ENCODE measurements around the gene IGF2.

Gene IGF2

DNA sequence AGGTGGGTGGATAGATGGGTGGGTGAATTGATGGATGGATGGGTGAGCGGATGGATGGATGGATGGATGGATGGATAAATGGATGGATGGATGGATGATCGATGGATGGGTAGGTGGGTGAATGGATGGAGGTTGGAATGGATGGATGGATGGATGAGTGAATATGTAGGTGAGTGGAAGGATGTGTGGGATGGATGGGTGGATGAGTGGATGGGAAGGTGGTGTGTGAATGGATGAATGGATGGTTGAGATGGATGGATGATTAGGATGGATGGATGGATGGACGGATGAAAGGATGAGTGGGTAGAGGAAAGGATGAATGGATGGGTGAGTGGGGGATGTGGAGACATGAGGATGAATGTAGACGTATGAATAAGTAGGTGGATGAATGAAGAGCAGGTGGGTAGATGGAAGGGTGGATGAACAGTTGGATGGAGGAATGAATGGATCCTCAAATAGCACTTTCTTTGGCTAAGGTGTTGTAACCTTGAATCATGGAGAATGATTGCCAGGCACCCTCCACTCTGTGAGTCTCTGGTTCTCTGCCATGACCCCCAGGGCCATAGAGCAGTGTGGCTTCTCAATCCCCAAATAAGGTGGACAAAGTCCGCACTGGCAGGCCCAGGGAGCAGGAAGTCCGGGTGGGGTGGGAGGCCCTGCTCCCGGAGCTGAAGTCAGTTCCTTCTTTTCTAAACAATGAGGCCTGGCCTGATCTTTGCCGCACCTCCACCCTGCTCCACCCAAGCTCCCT, 36.9 kb downstream of the IGF2 start:
- Histone ChIP-seq H3K27me3 (ENCODE audit: control insufficient read depth, insufficient read depth, low read length) (no peaks in the 10 kb centered on the region), H3K79me2 (no peaks in the 10 kb centered on the region), H3K9me3 (ENCODE audit: control insufficient read depth, low read length) (no peaks in the 10 kb centered on the region), H3K27ac (no peak overlapping the region), H2AFZ (no peak overlapping the region), H3K4me2 (ENCODE audit: low read length) (no peak overlapping the region), H3K4me3 (ENCODE audit: low read depth, low read length) (no peak overlapping the region), H3K36me3 (ENCODE audit: control insufficient read depth, insufficient read depth, low read length) (no peaks in the 10 kb centered on the region), H3K9ac (no peak overlapping the region), H3K4me1 (no peaks in the 10 kb centered on the region)
- TF ChIP-seq CTCF (IDR thresholded peaks at IDR 0.05), result no peak

DNA sequence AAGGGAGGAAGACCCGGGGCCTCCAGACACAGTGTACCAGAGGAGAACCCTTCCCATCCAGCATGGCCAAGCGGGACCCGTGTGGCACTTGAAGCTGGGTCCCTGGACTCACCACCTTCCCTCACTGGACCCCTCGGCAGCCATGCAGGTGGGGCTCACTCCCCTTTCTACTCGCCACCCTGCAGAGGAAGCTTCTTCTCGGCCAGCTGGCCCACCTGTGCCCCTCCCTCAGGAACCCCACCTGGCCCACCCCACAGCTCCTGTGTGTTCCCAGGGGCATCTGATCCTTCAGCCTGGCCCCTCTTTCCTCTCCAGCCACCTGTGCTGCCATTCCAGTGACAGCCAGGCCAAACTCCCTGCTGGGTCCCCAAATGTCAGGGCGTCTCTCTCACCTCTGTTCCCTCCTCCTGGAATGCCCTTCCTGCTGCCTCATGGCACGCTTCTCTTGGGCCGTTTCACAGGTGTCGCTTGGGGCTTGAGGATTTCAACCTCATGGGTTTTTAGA, 38.0 kb downstream of the IGF2 start:
- Histone ChIP-seq H3K36me3 (ENCODE audit: control insufficient read depth, insufficient read depth, low read length) (no peaks in the 10 kb centered on the region), H3K27ac (no peak overlapping the region), H3K4me1 (no peaks in the 10 kb centered on the region), H3K4me3 (ENCODE audit: low read depth, low read length) (no peak overlapping the region), H3K27me3 (ENCODE audit: control insufficient read depth, insufficient read depth, low read length) (no peaks in the 10 kb centered on the region), H3K9me3 (ENCODE audit: control insufficient read depth, low read length) (no peaks in the 10 kb centered on the region), H3K9ac (no peak overlapping the region), H2AFZ (no peak overlapping the region), H3K4me2 (ENCODE audit: low read length) (no peak overlapping the region), H3K79me2 (no peaks in the 10 kb centered on the region)
- TF ChIP-seq CTCF (IDR thresholded peaks at IDR 0.05), result no peak

GRCh38 chr11:2100361-2101170, 38.6 kb downstream of the IGF2 start:
- Histone ChIP-seq H3K36me3 (ENCODE audit: control insufficient read depth, insufficient read depth, low read length) (no peaks in the 10 kb centered on the region), H3K9me3 (ENCODE audit: control insufficient read depth, low read length) (no peaks in the 10 kb centered on the region), H3K4me1 (no peaks in the 10 kb centered on the region), H2AFZ (no peak overlapping the region), H3K4me2 (ENCODE audit: low read length) (no peak overlapping the region), H3K27me3 (ENCODE audit: control insufficient read depth, insufficient read depth, low read length) (no peaks in the 10 kb centered on the region), H3K4me3 (ENCODE audit: low read depth, low read length) (no peak overlapping the region), H3K9ac (no peak overlapping the region), H3K79me2 (no peaks in the 10 kb centered on the region), H3K27ac (no peak overlapping the region)
- TF ChIP-seq CTCF (IDR thresholded peaks at IDR 0.05), result no peak

DNA sequence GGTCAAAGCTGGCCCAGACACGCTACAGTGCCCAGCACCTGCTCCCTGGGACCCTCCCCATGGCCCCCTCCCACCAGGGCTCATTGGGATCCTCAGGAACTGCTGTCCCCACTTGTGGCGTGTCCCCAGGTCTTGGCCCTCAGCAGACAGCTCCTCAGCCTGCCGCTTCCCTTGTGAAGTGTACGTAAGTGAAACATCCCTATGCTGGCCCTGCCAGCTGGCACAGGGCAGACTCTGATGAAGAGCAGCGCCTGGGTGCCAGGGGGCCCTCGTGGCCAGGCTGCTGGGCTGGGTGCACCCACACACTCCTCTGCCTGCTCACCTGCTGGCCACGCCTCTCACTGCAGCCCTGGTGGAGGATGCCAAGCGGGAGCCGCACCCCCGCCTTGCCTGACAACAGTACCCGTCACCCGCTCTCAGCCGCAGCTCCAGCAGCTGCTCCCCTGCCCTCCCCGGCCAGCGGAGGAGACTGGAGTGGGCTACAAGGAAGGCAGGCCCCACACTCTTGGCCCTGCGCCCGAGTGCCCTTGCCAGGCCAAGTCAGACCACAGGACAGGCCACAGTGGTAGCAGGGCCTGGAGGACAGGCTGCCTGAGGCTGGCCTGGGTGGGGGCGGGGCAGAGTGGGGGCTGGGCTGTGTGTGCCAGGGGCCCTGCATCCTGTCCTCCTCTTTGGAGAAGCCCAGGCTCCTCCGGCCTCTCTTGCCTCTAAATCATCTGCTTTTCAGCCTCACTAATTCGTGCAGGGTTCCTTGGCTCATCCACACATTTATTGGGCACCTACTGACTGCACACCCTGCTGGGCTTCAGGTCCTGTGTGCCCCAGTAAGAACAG, 39.5 kb downstream of the IGF2 start:
- TF ChIP-seq CTCF (IDR thresholded peaks at IDR 0.05), result no peak
- no peak overlapping the region for H3K9ac ChIP-seq
- no peak overlapping the region for H3K27ac ChIP-seq
- no peaks in the 10 kb centered on the region for H3K36me3 ChIP-seq (ENCODE audit: control insufficient read depth, insufficient read depth, low read length)
- no peak overlapping the region for H3K4me2 ChIP-seq (ENCODE audit: low read length)
- no peaks in the 10 kb centered on the region for H3K4me1 ChIP-seq
- H3K27me3 ChIP-seq (ENCODE audit: control insufficient read depth, insufficient read depth, low read length), result no peaks in the 10 kb centered on the region
- H3K79me2 ChIP-seq, result no peaks in the 10 kb centered on the region
- H2AFZ ChIP-seq, result no peak overlapping the region
- H3K9me3 ChIP-seq (ENCODE audit: control insufficient read depth, low read length), result no peaks in the 10 kb centered on the region
- no peak overlapping the region for H3K4me3 ChIP-seq (ENCODE audit: low read depth, low read length)

All from parathyroid adenoma (tissue), 2 donors.